GM18909 (cell line): Measurements from ENCODE around the gene CFAP410.
"Not testable (repeated sequence)": the region's sequence is repeated elsewhere in the genome, so short reads cannot be mapped to it uniquely, and the experiment has no call there.

Experiments used
- ATAC-seq: cut with Tn5 transposase; IDR thresholded peaks from one replicate; pipeline ENCODE4 v1.9.1; 2021; ENCODE audit warnings: mild to moderate bottlenecking; ENCODE audit not compliant: unreplicated experiment, poor library complexity

Gene CFAP410

GRCh38 chr21:44370027-44370735 lies 31.0 kb upstream of the CFAP410 start:
- no peak for ATAC-seq

- no peak for ATAC-seq
Observed at GRCh38 chr21:44368711-44369446, 29.7 kb upstream of the CFAP410 start.

GRCh38 chr21:44366586-44367211 lies 27.5 kb upstream of the CFAP410 start:
- no peak for ATAC-seq

DNA sequence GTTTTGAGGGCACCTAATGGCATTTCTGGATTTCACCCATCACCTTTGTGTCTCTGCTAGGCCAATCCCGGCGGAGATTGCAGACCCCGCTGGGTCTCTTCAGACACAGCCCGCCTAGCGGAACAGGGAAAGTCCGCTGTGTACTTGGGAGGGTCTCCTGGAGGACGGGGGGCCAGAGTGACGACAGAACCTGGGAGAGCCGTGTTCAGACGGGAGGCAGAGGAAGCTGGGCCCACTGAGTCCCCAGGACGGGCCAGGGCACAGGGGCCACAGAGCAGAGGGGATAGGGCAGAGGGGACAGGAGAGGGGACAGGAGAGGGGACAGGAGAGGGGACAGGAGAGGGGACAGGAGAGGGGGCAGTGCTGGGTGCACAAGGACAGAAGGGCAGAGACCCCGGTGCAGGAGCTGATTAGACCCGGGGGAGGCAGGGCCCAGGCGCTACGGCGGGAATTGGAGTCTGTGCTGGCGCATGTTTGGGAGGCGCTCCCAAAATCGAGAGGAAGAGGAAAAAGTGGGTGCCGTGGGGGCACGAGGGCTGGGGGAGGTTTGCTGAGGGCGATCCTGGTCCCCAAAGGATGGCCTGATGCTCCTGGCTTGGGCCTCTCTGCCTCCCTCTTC lies 26.9 kb upstream of the CFAP410 start:
- ATAC-seq, result no peak

DNA sequence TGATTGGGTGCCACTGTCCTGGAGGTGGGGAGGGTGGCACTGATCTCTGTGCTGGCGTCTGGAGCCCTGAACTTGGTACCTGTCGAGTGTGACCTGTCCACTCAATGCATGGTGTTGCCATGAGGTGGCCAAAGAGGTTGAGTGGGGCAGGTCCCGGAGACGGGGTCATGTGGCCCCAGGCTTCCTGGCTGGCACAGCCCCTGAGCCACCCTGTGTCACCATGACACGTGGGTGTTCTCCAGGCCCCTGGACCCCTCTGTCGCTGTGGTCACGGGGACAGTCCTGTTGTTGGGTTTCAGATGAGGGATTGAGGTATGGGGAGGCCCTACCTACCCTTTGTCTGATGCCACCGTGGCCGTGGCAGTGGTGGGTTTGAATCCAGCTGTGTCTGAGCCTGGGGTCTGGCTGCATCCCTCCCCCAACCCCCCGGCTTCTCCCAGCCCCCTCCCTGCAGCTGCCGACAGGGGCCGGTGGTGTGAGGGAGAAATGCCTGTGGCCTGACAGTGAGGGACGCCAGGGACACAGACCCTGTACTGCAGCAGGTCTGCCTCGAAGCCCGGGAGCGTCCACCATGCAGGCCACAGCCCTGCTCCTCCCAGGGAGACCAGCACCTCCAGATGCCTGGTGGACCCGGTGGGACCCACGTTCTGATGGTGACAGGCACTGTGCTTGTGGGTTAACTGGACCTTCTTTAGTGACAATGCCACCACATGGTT lies 26.2 kb upstream of the CFAP410 start:
- no peak for ATAC-seq

GRCh38 chr21:44364151-44365053 lies 25.2 kb upstream of the CFAP410 start:
- ATAC-seq, result no peak

DNA sequence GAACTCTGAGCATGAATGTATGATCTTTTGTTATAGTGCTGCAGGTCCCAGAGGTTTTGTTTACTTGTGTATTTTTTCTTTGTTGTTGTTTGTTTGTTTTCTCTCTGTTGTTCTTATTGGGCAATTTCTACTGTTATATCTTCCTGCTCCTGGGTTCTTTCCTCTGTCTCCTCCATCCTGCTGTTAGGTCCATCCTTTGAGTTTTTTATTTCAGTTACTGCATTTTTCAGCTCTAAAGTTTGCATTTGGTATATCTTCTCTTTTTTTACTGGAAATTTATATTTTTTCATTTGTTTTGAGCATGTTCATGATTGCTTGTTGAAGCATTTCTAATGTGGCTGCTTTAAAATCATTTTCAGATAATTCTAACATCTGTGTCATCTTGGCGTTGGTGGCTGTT lies 24.1 kb upstream of the CFAP410 start:
- ATAC-seq, result no peak

- not testable (repeated sequence) for ATAC-seq
Observed at GRCh38 chr21:44361903-44362302, 22.7 kb upstream of the CFAP410 start.

GRCh38 chr21:44360159-44360558 lies 21.0 kb upstream of the CFAP410 start:
- no peak for ATAC-seq

DNA sequence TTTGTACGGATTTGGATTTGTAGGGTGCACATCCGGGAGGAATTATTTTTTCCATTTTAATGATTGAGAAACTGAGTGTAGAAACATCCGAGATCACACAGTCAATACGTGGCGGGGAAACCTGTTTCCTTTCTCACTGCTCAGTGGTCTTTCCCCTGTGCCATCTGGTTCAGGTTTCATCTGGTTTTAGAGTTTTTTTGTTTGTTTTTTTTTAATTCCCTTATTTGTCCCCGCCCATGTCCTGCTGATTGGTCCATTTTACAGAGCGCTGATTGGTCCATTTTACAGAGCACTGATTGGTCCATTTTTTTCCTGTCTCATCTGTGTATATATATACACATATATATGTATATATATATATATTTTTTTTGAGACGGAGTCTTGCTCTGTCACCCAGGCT lies 20.2 kb upstream of the CFAP410 start:
- ATAC-seq, result no peak

GRCh38 chr21:44357064-44357837 lies 18.1 kb upstream of the CFAP410 start:
- no peak for ATAC-seq

DNA sequence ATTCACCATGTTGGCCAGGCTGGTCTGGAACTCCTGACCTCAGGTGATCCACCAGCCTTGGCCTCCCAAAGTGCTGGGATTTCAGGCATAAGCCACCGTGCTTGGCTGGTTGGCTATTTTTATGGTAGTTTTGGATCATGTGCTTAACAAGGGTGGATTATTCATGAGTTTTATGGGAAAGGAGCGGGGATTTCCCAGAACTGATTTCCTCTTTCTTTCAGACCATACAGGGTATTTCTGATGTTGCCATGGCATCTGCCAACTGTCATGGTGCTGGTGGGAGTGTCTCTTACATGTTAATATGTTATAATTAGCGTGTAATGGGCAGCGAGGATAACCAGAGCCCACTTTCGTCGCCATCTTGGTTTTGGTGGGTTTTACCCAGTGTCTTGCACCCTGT lies 17.4 kb upstream of the CFAP410 start:
- no peak for ATAC-seq

DNA sequence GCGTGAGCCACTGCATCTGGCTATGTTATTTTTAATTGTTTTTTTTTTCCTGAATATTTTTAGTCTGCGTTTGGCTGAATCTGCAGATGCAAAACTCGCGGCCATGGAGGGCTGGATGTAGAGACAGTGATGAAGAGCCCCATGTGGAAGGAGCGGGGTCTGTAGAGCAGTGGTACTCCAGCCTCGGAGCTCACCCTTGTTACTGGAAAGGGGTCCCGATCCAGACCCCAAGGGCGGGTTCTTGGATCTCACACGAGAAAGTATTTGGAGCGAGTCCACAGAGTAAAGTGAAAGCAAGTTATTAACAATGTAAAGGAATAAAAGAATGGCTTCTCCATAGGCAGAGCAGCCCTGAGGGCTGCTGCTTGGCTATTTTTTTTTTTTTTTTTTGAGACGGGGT lies 17.0 kb upstream of the CFAP410 start:
- ATAC-seq, result no peak

DNA sequence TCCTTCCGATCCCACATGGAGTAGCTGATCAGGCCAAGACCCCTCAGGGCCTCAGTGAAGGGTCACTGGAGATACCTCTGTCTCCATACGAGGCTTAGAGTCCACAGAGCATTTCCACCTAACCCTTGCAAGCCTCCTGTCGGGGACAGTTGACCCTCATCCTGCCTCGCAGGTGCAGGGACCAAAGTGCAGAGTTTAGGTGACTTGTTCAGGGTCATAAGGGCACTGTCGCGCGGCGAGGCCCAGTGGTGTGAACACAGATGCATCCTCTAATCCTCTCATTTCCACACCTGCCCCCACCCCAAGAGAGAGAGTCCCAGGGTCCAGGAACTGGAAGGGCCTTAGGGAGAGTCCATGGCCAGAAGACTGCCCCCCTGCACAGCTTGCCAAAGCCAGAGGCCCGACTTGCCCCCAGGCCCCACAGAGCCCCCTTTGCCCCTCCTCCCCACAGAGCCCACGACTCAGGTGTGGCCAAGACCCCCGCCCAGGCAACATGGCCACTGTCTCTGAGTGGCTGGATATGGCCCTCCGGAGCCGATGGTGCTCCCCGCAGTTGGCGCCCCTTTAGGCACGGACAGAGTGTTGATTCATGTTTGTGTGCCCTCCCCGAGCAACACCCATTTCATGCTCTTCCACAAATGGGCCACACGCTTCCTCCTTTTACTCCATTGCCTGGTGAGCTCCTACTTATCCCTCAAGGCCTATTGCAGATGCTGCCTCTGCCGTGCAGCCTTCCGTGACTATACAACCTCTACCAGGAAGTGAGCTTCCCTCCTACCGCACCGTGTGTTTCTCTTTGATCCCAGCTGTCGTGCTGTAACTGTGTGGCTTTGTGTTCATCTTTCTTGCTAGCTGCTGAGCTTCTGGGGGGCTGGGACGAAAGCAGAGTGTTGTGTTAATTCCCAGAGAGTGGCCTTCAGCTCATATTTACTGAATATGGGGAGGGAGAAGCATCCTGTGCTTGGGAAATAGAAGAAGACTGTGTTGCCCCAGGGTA lies 15.9 kb upstream of the CFAP410 start:
- ATAC-seq, result no peak

DNA sequence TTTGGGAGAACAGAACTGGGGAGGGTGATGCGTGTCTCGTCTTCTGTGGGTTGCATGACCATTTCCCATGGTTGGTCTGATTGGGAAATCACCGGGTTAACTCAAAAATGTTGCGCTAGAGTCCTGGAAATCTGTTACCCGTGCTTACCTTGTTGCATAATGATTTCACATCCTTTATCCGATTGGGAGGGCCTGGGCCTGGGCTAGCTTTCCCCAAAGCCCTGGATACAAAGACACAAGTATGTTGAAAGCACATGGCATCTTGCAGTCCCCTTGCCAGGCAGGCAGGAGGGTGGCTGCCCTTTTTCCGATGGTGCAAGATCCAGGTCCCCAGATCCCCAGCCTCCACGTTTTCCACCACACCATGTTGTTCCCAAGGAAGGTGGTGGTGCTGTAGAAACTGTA lies 14.8 kb upstream of the CFAP410 start:
- ATAC-seq, result no peak

GRCh38 chr21:44353191-44353970 lies 14.2 kb upstream of the CFAP410 start, which contains the start of gene TRPM2:
TSS of gene TRPM2 (plus strand) at chr21:44353621. CDS start at chr21:44353701, 80 bp downstream.
- no peak for ATAC-seq
